Amniotic stem cell (primary cell): ENCODE measurements around the gene BUB3.

Experiments
- DNase-seq: peaks from one replicate; lab custom pipeline; 2025; lab: John Stamatoyannopoulos, UW

BUB3 gene

GRCh38 chr10:123141791-123142700, 12.2 kb upstream of the BUB3 start:
- no peak for DNase-seq

GRCh38 chr10:123142701-123143161, 11.5 kb upstream of the BUB3 start:
- DNase-seq = no peak

GRCh38 chr10:123143162-123143824, 10.9 kb upstream of the BUB3 start:
- no peak for DNase-seq

GRCh38 chr10:123143825-123144168, 10.4 kb upstream of the BUB3 start:
- DNase-seq = no peak

- no peak for DNase-seq
Observed at GRCh38 chr10:123144697-123145541, 9.3 kb upstream of the BUB3 start.

- no peak for DNase-seq
Observed at GRCh38 chr10:123145542-123146012, 8.6 kb upstream of the BUB3 start.

- DNase-seq = no peak
Observed at GRCh38 chr10:123146013-123146893, 7.9 kb upstream of the BUB3 start.

- no peak for DNase-seq
Observed at GRCh38 chr10:123146894-123147634, 7.1 kb upstream of the BUB3 start.

- DNase-seq = no peak
Observed at GRCh38 chr10:123147635-123148413, 6.4 kb upstream of the BUB3 start, which contains the start of gene HMX2. HMX2 (plus strand) TSS chr10:123148136; CDS start chr10:123148379, 243 bp downstream.

- DNase-seq = no peak
Observed at GRCh38 chr10:123148414-123149161, 5.6 kb upstream of the BUB3 start.

GRCh38 chr10:123149162-123149567, 5.0 kb upstream of the BUB3 start:
- no peak for DNase-seq

- DNase-seq = no peak
Observed at GRCh38 chr10:123149568-123150270, 4.5 kb upstream of the BUB3 start.

GRCh38 chr10:123150271-123150985, 3.8 kb upstream of the BUB3 start:
- no peak for DNase-seq

GRCh38 chr10:123150986-123151736, 3.0 kb upstream of the BUB3 start:
- DNase-seq = no peak

- no peak for DNase-seq
Observed at GRCh38 chr10:123151737-123152135, 2.5 kb upstream of the BUB3 start.

- DNase-seq = no peak
Observed at GRCh38 chr10:123153486-123154091, 613 bp upstream of the BUB3 start.
